ENCODE data around the gene XYLT1. TPM values are rescaled to one million over a fixed set of nuclear protein-coding genes. Genes with fewer than 3 reads are reported as not detected.
A peak's percentile ranks its signal among the peaks of the same experiment; 100 is the strongest.

Gene XYLT1
- total and polyA plus RNA-seq, 9 of the 15 experiments (the other 6 are each of a cell fraction or from before 2014, with no cell fraction given) = 0.03 to 0.09 (median 0.08) TPM; not detected in 6

- CTCF ChIA-PET (ENCODE audit: low intra/inter-chr PET ratio) = no interaction called here
- H3K9me1 ChIP-seq (ENCODE audit: control insufficient read depth, insufficient read depth, low read length) = no peaks in the 10 kb centered on the region
- no peaks in the 10 kb centered on the region for H3K9me3 ChIP-seq (replicated peaks; ENCODE audit: control insufficient read depth, insufficient read depth, low read depth, low read length)
- ATAC-seq (no peak), FAIRE-seq (no peak), DNase-seq (ENCODE audit: extremely low read depth in 1 of 4, low spot score in 3 of 4) (no peak)
- no peak overlapping the region for H3K4me3 ChIP-seq
- no peak overlapping the region for H3K9ac ChIP-seq (ENCODE audit: insufficient read depth in 1 of 2, low read depth in 2 of 2, low read length in 2 of 2)
- no TSS peak for BruUV-seq (replicated peaks)
- H4K20me1 ChIP-seq (replicated peaks; ENCODE audit: control insufficient read depth, insufficient read depth, low read length) = no peaks in the 10 kb centered on the region
- TF ChIP-seq ZKSCAN1 (IDR thresholded peaks at IDR 0.05; ENCODE audit: low read depth, low read length) (peak; percentile 88), ZNF217 (CRISPR knock-in tag; IDR thresholded peaks at IDR 0.05) (no peak), MAFG (tag; conservative IDR thresholded peaks at IDR 0.05) (peak; percentile 37; the same call in 1 of the 2 replicates), ZNF644 (tag; IDR thresholded peaks at IDR 0.05; ENCODE audit: low read depth) (no peak), NFE2 (IDR thresholded peaks at IDR 0.05; ENCODE audit: low read depth) (peak; percentile 38; the same call in 1 of the 2 replicates)
- no peaks in the 10 kb centered on the region for H3K79me2 ChIP-seq (ENCODE audit: control insufficient read depth, insufficient read depth, low read length)
- POLR2A ChIA-PET = no interaction called here
- intact Hi-C loops (cut with micrococcal nuclease) = no loop called here
- H3K27me3 ChIP-seq (ENCODE audit: control insufficient read depth in 2 of 2, insufficient read depth in 2 of 2, low read length in 2 of 2) = peaks cover under 1 to 34% of the 10 kb centered on the region in 2 experiments; a peak in 4 of 5 replicates
- H3K27ac ChIP-seq (ENCODE audit: extremely low read depth, low read depth, low read length) = no peak overlapping the region
- H2AFZ ChIP-seq (ENCODE audit: low read depth, low read length) = no peak overlapping the region
- no peak overlapping the region for H3K4me2 ChIP-seq (ENCODE audit: insufficient read depth, low read length)
- under 1% methylated on average over 10 of the region's 10 CpGs for whole genome bisulfite sequencing (ENCODE audit: insufficient coverage, low coverage, missing lambda C conversion rate)
- no peaks in the 10 kb centered on the region for H3K36me3 ChIP-seq (ENCODE audit: control insufficient read depth, insufficient read depth, low read length)
- no peaks in the 10 kb centered on the region for H3K4me1 ChIP-seq (replicated peaks in 1 of 2; ENCODE audit: control insufficient read depth in 2 of 2, insufficient read depth in 2 of 2, low read length in 2 of 2)
- in situ Hi-C loops (cut with MboI) = no loop called here
These were observed 235.5 kb downstream of the XYLT1 start for GRCh38 chr16:17235147-17235815.

Measured in K562 (cell line).